Breast epithelium (tissue), 3 donors: ENCODE results near the gene LRRC15.

ENCODE experiments used
- POLR2A ChIP-seq: fragments of 450-650 bp; IDR thresholded peaks from one replicate; pipeline ENCODE4 v1.6.1; 2016; ENCODE audit warnings: antibody characterized with exemption, mild to moderate bottlenecking, moderate library complexity
- TF ChIP-seq, protein P1 (sequence below), 3 donors: fragments of 450-650 bp; IDR thresholded peaks; one replicate each; pipeline ENCODE4 v1.5.1; 2016 to 2017; ENCODE audit warnings: antibody characterized with exemption in 3 of 3, mild to moderate bottlenecking in 3 of 3, moderate library complexity in 3 of 3

DNA sequence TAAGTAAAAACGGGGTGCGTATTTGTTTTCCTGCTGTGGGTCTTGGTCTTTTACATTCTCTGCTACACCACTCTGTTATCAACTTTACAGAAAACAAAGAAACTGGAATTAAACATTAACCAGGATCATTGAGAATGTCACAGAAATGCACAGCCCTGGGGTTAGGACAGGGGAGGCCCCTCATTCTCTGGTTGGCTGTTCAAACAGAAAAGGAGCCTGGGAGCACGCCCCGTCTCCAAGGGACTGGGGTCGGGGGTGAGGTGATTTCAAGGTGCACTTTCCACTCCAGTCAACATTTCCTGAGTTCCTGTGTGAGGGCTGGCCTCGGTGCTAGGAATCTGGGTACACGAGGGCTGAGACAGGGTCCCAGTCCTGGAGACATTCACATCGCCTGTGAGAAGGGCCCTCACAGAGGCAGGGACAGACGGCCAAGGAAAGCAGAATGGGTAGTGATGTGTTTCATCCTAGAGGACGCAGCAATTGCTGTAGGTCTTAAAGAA, 48.7 kb downstream of the LRRC15 start:
- TF ChIP-seq, protein P1, sequence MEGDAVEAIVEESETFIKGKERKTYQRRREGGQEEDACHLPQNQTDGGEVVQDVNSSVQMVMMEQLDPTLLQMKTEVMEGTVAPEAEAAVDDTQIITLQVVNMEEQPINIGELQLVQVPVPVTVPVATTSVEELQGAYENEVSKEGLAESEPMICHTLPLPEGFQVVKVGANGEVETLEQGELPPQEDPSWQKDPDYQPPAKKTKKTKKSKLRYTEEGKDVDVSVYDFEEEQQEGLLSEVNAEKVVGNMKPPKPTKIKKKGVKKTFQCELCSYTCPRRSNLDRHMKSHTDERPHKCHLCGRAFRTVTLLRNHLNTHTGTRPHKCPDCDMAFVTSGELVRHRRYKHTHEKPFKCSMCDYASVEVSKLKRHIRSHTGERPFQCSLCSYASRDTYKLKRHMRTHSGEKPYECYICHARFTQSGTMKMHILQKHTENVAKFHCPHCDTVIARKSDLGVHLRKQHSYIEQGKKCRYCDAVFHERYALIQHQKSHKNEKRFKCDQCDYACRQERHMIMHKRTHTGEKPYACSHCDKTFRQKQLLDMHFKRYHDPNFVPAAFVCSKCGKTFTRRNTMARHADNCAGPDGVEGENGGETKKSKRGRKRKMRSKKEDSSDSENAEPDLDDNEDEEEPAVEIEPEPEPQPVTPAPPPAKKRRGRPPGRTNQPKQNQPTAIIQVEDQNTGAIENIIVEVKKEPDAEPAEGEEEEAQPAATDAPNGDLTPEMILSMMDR (IDR thresholded peaks at IDR 0.05), result no peak
- no peak for TF ChIP-seq POLR2A
